ENCODE results near the gene WDFY2.
A peak's percentile ranks its signal among the peaks of the same experiment; 100 is the strongest.
"Not testable (repeated sequence)": the region's sequence is repeated elsewhere in the genome, so short reads cannot be mapped to it uniquely, and the experiment has no call there.

WDFY2 gene

DNA sequence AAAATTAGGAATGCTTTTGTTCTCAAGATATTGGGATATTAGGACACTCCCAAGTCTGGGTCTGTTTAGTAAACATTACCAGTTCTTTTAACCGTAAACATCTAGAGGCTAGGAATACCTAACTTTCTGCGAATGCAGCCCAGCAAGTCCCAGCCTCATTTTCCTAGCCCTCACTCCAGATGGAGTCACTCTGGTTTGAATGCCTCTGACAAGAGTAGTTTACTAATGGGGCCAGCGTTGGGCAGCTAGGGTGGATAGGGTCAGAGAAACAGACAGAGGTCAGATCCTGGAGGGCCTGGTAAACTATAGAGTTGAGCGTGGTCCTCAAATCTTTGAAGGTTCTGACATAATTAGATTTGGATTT lies 53.6 kb downstream of the WDFY2 start:
- H3K4me3 ChIP-seq (replicated peaks in 1 of 2; ENCODE audit: low read depth in 2 of 2, low read length in 2 of 2) = no peak overlapping the region
- no peak for DNase-seq (ENCODE audit: low read depth in 2 of 2)
- TF ChIP-seq, protein P1, sequence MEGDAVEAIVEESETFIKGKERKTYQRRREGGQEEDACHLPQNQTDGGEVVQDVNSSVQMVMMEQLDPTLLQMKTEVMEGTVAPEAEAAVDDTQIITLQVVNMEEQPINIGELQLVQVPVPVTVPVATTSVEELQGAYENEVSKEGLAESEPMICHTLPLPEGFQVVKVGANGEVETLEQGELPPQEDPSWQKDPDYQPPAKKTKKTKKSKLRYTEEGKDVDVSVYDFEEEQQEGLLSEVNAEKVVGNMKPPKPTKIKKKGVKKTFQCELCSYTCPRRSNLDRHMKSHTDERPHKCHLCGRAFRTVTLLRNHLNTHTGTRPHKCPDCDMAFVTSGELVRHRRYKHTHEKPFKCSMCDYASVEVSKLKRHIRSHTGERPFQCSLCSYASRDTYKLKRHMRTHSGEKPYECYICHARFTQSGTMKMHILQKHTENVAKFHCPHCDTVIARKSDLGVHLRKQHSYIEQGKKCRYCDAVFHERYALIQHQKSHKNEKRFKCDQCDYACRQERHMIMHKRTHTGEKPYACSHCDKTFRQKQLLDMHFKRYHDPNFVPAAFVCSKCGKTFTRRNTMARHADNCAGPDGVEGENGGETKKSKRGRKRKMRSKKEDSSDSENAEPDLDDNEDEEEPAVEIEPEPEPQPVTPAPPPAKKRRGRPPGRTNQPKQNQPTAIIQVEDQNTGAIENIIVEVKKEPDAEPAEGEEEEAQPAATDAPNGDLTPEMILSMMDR (IDR thresholded peaks at IDR 0.05; ENCODE audit: low read depth, low read length) = no peak

DNA sequence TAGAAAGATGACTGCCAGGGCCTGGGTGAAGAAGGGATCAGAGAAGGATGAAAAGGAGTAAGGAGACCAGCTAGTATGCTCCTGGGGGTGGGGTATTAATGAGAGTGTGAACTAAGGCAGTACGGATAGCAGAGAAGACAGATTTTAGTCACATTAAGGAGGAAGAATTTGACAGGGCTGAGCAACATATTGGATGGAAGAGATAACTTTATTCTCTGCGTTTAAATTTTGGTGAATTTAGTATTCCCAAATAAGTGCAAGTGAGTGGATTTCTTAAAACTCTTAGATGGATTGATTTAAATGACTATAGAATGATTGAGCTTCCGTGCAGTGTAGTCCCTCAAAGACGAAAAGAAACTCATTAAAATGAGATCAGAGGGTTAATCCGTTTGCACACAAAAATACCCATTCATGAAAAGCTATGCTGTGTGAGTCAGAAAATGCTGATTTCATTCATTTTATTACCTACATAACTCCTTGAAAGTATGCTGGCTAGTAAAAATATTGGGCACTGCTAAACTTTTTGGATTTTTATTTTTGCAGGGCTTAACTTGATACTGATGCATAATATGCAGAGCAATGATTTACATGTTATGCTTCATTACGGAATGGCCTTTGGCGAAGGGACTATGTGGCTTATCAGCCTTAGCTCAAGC lies 54.1 kb downstream of the WDFY2 start:
- TF ChIP-seq, protein P1 (IDR thresholded peaks at IDR 0.05; ENCODE audit: low read depth, low read length) = no peak
- DNase-seq (ENCODE audit: low read depth in 2 of 2) = peak; percentile 29 to 37
- no peak overlapping the region for H3K4me3 ChIP-seq (replicated peaks in 1 of 2; ENCODE audit: low read depth in 2 of 2, low read length in 2 of 2)

DNA sequence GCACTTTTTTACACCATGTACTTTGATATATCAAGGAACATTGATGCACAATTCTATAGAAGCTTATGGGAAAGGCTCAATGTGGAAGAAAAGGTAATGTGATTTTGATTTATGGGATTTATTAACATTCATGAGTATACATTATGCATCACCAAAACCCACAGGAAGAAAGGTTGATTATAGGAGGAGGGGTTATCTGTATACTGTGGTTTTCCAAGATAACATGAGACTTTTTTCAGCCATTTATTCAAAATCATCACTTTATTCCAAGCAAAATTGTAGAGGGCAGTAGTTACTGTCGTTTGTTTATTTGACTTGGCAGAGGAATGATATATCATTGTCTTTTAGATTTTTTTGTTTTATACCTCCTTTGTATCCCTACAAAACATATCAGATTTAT lies 54.9 kb downstream of the WDFY2 start:
- H3K4me3 ChIP-seq (replicated peaks in 1 of 2; ENCODE audit: low read depth in 2 of 2, low read length in 2 of 2) = no peak overlapping the region
- DNase-seq (ENCODE audit: low read depth in 2 of 2) = no peak
- TF ChIP-seq, protein P1 (IDR thresholded peaks at IDR 0.05; ENCODE audit: low read depth, low read length) = no peak

DNA sequence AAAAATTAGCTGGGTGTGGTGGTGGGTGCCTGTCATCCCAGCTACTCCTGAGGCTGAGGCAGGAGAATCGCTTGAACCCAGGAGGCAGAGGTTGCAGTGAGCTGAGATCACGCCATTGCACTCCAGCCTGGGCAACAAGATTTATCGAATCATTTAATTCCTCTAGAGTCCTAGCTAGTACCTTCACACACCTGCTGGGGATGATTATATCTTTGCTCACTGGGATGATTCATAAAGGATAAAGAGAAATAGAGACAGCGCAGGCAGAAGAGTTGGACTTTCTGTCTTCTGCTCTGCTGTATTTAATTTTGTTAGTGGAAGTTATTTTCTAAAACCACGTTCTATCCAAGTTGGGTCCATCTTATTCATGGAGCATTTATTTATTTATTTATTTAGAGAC lies 56.4 kb downstream of the WDFY2 start:
- not testable (repeated sequence) for DNase-seq (ENCODE audit: low read depth in 2 of 2); H3K4me3 ChIP-seq (replicated peaks in 1 of 2; ENCODE audit: low read depth in 2 of 2, low read length in 2 of 2)

DNA sequence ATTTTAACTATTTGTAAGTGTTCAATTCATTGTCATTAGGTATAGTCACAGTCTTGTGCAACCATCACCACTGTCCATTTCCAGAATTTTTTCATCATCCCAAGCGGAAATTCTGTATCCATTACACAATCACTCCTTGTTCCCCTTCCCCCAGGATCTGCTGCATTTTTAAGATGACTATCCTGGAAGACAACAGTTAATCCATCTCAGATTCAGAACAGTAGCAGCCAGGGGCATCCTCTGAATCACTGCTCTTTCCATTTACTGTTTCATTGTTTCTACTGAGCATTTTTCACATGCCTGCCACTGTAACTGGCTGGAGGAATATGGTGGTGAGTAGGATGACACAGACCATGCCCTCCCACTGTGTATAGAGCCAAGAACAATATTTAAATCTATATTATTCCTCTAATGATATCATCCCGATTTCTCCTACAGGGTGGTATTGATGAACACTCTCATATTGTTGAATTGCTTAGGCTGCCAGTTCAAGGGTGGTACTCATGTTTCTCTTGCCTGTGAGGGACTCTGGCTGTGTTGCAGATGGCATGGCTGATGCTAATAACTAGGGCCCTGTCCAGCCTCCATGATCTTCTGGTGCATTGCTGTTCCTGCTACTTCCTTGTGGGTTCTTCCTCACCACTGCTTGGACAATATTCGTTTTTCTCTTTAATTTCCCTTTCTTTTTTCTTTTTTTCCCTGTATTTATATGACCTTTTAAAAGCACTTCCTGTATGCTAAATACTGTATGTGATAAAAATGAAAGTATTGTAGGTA lies 59.0 kb downstream of the WDFY2 start:
- peak overlapping the region in 1 of 2 donors; percentile 25 for H3K4me3 ChIP-seq (replicated peaks in 1 of 2; ENCODE audit: low read depth in 2 of 2, low read length in 2 of 2)
- DNase-seq (ENCODE audit: low read depth in 2 of 2) = peak; percentile 83 to 97
- TF ChIP-seq, protein P1 (IDR thresholded peaks at IDR 0.05; ENCODE audit: low read depth, low read length) = no peak

DNA sequence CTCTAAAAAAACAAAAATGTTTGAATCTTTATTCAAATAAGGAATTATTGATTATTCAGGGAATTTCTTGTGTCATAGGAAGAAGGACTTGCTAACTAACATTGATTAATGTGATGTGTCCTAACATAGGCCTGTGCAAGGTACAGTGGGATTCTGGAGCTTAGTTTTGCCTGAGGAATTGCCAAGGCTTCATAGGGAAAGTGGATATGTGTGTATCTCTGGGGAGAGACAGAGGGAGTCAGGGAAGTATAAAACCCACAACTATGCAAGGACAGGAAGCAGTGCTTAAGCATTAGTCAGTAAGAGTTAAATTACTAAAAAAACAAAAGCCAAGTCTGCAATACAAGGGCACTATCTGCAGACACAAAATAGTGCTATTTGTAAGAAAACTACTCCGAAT lies 59.6 kb downstream of the WDFY2 start:
- TF ChIP-seq, protein P1 (IDR thresholded peaks at IDR 0.05; ENCODE audit: low read depth, low read length) = no peak
- peak; percentile 92 to 95 for DNase-seq (ENCODE audit: low read depth in 2 of 2)
- peak overlapping the region in 1 of 2 donors; percentile 13 for H3K4me3 ChIP-seq (replicated peaks in 1 of 2; ENCODE audit: low read depth in 2 of 2, low read length in 2 of 2)

DNA sequence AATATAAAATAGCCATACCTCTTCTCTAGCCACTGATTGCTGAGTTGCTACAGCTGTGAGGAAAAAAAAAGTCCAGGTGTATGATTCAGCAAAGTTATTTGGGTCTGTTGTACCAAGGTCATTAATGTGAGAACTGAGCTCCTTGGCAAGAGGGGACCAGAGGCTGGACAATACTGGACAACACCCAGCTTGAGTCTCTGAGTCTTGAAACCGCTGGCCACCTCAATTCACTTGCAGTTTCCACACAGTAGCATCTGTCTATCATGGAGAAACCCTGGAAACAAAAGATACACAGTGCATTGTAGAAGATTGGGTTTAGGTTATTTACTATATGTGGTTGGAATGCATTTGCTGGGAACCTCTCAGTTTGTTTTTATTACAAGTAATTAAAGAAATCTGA lies 60.4 kb downstream of the WDFY2 start:
- DNase-seq (ENCODE audit: low read depth in 2 of 2) = peak; percentile 62 to 75
- TF ChIP-seq, protein P1 (IDR thresholded peaks at IDR 0.05; ENCODE audit: low read depth, low read length) = no peak
- H3K4me3 ChIP-seq (replicated peaks in 1 of 2; ENCODE audit: low read depth in 2 of 2, low read length in 2 of 2) = peak overlapping the region in 1 of 2 donors; percentile 13
